ENCODE results near the gene HSPA12A.

Gene HSPA12A

DNA sequence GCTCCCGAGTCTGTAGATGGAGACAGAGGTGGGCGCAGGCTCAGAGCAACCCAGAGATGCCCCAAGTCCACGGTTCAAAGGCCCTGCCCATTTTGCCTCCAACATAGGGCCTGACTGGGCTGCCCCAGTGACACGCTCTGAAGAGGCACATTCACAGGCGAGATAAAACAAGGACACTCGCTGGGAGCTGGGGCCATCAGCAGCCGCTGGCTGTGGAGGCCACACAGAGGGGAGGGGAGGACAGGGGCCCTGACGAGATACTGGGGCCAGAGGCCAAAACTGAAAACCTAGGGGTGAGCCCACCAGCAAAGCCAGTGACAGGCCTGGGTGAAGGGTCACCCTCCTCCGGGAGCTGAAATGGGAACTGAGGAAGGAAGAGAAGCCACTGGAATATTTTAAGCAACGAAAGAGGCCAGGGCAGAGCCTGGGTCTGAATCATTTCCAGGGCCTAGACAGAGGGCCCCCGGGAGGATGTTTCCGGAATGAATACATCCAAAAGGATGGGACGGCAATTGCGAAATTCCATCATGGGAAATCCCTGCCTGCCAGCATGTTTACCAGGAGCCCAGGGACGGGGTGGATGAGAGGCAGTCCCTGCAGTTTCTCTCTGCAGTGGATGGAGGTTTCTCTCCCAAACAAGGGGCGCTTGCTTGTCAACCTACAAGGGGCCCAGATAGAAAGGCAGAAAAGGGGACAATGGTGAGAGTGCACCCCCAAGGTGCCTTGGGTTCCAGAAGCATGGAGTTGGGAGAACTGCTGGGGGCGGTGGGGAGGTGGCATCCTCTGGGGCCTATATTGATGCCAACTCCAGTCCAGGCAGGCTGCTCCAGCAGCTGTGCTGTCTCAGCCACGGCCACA, 29.0 kb upstream of the HSPA12A start:
- no peak for DNase-seq

- DNase-seq = no peak
Measured at GRCh38 chr10:116770281-116770680, 27.9 kb upstream of the HSPA12A start.

- no peak for DNase-seq
Measured at GRCh38 chr10:116769791-116770190, 27.4 kb upstream of the HSPA12A start.

GRCh38 chr10:116769368-116769767, 27.0 kb upstream of the HSPA12A start:
- DNase-seq = no peak

DNA sequence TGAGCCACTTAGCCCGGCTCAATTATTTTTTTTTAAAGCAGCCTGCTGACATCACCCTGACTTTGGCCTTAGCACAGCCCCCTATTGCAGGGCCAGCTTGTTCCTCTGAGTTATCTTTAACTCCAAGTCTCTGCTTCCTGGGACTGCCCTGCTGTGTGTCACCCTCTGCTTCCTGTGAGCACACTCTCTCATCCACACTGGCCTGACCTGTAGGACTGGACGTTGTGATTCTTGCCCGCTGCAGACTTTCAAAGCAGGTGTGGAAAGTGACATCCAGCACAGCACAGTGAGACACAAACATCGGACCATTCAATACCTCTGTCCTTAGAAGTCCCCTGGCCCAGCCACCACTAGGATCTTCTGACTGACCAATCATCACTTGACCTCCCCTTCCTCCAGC, 26.4 kb upstream of the HSPA12A start:
- no peak for DNase-seq

- DNase-seq = no peak
Measured at GRCh38 chr10:116766837-116767634, 24.7 kb upstream of the HSPA12A start.

DNA sequence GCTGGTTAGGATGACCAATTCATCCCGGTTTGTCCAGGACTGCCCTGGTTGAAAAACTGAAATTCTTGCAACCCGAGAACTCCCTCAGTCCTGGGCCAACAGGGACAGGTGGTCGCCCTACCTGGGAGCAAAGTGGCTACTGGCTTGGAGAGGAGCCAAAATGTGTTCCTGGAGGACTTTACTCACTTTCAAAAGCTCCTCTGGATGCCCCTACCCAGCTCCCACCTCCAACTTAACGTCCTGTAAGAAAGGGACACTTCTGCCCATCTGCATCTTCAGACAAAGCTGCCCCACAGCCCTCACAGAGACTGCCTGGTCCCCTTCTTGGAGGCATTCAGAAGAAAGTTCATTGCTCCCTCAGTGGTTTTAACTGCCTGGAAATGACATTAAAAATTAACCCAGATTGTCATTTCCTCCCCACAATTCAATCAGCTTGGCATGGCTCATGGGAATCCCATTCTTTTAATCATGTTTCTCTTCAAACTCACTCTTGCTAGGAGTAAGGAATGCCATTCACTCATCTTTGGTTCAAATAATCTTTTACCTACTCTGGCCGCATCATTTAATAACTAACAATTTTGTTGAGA, 24.0 kb upstream of the HSPA12A start:
- no peak for DNase-seq

DNA sequence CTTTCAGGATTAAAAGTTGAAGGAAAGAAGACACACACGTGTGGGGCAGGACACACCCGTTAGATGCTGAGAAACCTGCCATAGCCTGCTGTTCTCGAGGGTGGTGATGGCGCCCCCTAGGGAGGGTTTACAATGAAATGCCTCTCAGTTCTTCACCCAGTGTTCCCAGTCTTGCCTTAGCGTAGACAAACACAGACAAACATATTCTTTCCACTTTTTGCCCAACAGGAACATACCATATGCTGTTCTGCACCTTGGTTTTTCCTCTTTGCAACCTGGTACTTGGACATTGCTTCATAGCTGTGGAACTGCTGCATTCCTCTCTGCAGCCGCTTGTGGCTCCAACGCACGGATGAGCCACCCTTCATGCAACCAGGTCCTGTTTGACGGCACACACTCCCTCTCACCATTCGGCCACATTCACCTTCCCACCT, 23.3 kb upstream of the HSPA12A start:
- DNase-seq = no peak

DNA sequence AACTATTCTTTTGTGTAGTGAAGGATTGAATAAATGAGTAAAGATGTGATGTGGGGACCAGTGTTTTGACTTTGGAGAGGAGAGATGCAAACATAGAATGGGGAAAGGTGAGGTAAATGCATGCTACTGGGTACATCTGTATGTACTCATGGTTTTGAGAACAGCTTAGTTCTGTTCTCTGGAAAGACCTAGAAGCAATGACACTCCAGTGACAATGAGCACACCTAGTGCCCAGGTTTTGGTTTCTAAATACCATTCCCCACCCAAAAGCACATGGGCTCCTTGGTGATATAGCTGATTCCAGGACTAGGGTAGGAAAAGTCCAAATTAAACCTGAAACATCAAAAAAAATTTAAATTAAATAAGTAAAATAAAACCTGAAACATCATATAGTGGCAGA, 22.6 kb upstream of the HSPA12A start:
- DNase-seq = no peak

- no peak for DNase-seq
Measured at GRCh38 chr10:116763440-116763839, 21.1 kb upstream of the HSPA12A start.

GRCh38 chr10:116761883-116762282, 19.5 kb upstream of the HSPA12A start:
- DNase-seq = no peak

- no peak for DNase-seq
Measured at GRCh38 chr10:116760919-116761318, 18.6 kb upstream of the HSPA12A start.

DNA sequence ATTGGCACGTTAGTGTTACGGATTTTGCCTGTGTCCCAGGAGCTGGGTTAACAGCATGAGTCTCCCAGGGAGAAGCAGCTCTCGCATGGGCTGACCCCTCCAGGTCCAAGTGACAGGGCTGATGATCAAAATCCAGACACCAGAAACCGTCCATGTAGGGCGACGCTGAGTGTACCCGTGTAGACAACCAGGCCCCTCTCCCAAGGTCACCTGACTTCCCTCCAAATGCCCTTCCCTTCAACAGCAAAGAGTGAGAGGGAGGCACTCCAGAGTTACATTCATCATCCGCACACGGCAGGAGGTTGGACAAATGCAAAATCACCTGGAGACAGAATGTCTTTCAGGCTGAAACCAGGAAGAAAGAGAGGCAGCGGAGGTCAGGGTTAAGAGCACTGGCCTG, 14.9 kb upstream of the HSPA12A start:
- no peak for DNase-seq

GRCh38 chr10:116756277-116756676, 13.9 kb upstream of the HSPA12A start:
- no peak for DNase-seq

GRCh38 chr10:116753759-116754158, 11.4 kb upstream of the HSPA12A start:
- no peak for DNase-seq

DNA sequence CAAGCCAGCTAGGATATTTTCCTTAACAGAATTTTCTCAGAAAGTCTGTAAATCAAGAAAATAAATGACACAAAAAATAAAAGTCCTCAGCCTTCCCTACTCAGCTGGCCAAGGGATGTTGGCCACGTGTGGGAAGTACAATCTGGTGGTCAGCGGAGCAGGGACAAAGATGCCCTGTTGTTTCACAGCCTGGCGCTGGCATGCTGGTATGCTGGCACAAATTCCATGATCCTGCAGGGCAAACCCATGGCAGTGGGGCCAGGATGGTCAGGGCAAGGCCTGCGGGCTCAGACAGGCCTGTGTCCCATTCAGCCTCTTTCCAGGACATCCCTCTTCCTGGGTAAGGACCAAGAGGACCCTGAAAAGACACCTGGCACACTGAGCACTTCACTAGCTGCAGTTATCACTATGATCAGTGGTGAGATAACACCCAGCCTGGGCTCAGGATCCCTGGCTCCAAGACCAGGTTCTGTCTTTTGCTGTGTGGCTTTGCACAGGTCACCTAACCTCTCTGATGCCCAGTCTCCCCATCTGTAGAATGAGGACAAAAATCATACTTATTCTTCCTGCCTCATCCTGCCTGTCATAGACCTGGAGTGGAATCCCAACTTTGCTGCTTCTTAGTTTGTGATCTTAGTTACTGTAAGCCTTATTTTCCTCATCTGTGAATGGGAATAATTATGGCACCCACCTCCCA, 10.8 kb upstream of the HSPA12A start:
- no peak for DNase-seq

- DNase-seq = no peak
Measured at GRCh38 chr10:116752563-116752962, 10.2 kb upstream of the HSPA12A start.

DNA sequence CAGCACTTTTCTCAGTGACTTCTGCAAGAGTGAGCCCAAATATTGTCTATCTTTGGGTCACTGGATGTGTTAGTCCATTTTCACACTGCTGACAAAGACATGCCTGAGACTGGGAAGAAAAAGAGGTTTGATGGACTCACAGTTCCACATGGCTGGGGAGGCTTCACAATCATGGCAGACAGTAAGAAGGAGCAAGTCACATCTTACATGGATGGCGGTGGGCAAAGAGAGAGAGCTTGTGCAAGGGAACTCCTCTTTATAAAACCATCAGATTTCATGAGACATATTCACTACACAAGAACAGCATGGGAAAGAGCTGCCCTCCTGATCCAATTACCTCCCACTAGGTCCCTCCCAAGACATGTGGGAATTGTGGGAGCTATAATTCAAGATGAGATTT, 6.1 kb upstream of the HSPA12A start:
- no peak for DNase-seq

GRCh38 chr10:116748041-116748440, 5.7 kb upstream of the HSPA12A start:
- no peak for DNase-seq

GRCh38 chr10:116747325-116747724, 5.0 kb upstream of the HSPA12A start:
- DNase-seq = no peak

GRCh38 chr10:116744885-116745284, 2.5 kb upstream of the HSPA12A start:
- no peak for DNase-seq

DNA sequence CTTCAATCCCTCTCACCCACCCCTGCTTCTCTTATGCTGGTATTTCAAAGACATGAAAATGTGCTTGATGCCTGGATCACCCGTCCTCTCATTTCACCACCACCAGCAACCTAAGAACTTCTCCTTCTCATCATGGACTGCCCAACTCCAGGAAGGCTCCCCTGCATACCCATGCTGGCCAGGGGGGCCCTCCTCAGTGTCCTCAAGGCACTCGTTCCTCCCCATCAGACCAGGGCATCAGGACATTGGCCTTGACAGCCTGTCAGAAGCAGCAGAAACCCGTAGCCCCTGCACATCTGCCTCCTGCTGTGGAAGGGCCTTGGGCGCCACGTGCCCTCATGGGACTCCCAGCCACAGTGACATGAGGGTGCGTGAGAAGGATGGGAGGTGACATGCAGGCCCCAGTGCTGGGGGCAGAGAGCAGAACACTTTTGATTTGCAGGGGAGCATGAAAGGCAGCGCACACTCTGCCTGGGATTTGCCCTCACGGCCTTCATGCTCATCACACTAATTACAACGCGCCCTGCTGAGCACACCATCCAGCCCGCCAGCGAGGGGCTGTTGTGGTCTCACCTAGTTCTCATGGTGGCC, 1.9 kb upstream of the HSPA12A start:
- DNase-seq = no peak
